ENCODE measurements around the gene KCNQ1OT1. TPM values are rescaled to one million over a fixed set of nuclear protein-coding genes. Genes with fewer than 3 reads are reported as not detected.
A peak's percentile ranks its signal among the peaks of the same experiment; 100 is the strongest.

The KCNQ1OT1 gene
- total and polyA plus RNA-seq, 8 donors = under 0.01 to 15.1 (median 2.3) TPM

GRCh38 chr11:2662430-2663299 lies 37.1 kb downstream of the KCNQ1OT1 start:
- H3K9me3 ChIP-seq = peaks cover 0 to 39% (median 17%) of the 10 kb centered on the region in 4 donors
- H3K27me3 ChIP-seq = no peaks in the 10 kb centered on the region
- 90 to 97% (median 95%) methylated on average over 18 to 19 of the region's 19 CpGs for WGBS, 5 donors
- DNase-seq = peak in 1 of 2 donors; percentile 23
- no peak overlapping the region for H3K4me3 ChIP-seq
- TF ChIP-seq POLR2AphosphoS5 (IDR thresholded peaks at IDR 0.05) = no peak
- H3K4me1 ChIP-seq = peaks cover 0 to 19% (median 0%) of the 10 kb centered on the region in 4 donors
- peaks cover 0 to 55% (median 41%) of the 10 kb centered on the region in 4 donors for H3K36me3 ChIP-seq
- no peak overlapping the region for H3K27ac ChIP-seq
- intact Hi-C loops (cut with DNase I; ENCODE audit: low total_unique reads) = no loop called here

GRCh38 chr11:2662024-2662312 lies 37.8 kb downstream of the KCNQ1OT1 start:
- peaks cover 0 to 50% (median 39%) of the 10 kb centered on the region in 4 donors for H3K36me3 ChIP-seq

GRCh38 chr11:2661173-2662023 lies 38.4 kb downstream of the KCNQ1OT1 start:
- H3K4me3 ChIP-seq = no peak overlapping the region
- H3K9me3 ChIP-seq = peaks cover 0 to 45% (median 17%) of the 10 kb centered on the region in 4 donors
- intact Hi-C loops (cut with DNase I; ENCODE audit: low total_unique reads) = no loop called here
- TF ChIP-seq EP300 (IDR thresholded peaks at IDR 0.05) (no peak), CTCF (IDR thresholded peaks at IDR 0.05) (no peak), POLR2A (IDR thresholded peaks at IDR 0.05) (no peak), POLR2AphosphoS5 (IDR thresholded peaks at IDR 0.05) (no peak)
- peaks cover 0 to 8% (median under 1%) of the 10 kb centered on the region in 4 donors for H3K4me1 ChIP-seq
- H3K27me3 ChIP-seq = no peaks in the 10 kb centered on the region
- WGBS, 5 donors = 95 to 100% (median 98%) methylated on average over 2 to 4 of the region's 4 CpGs
- no peak overlapping the region for H3K27ac ChIP-seq
- peak in 1 of 2 donors; percentile 16 for DNase-seq
- peaks cover 0 to 48% (median 35%) of the 10 kb centered on the region in 4 donors for H3K36me3 ChIP-seq

More at GRCh38 chr11:2662024-2662312, 37.8 kb downstream of the KCNQ1OT1 start:
- peaks cover 0 to 40% (median 17%) of the 10 kb centered on the region in 4 donors for H3K9me3 ChIP-seq
- H3K27ac ChIP-seq = no peak overlapping the region
- H3K27me3 ChIP-seq = no peaks in the 10 kb centered on the region
- WGBS, 5 donors = 95 to 97% (median 96%) methylated on average over 4 to 5 of the region's 5 CpGs
- TF ChIP-seq POLR2A (IDR thresholded peaks at IDR 0.05) = no peak
- TF ChIP-seq POLR2AphosphoS5 (IDR thresholded peaks at IDR 0.05) = no peak
- no peak for TF ChIP-seq CTCF (IDR thresholded peaks at IDR 0.05)
- no peak for TF ChIP-seq EP300 (IDR thresholded peaks at IDR 0.05)
- H3K4me1 ChIP-seq = peaks cover 0 to 14% (median 0%) of the 10 kb centered on the region in 4 donors
- DNase-seq = peak in 1 of 2 donors; percentile 19
- H3K4me3 ChIP-seq = no peak overlapping the region
- intact Hi-C loops (cut with DNase I; ENCODE audit: low total_unique reads) = no loop called here

- Histone ChIP-seq H3K27ac (no peak overlapping the region), H3K9me3 (peaks cover 0 to 54% (median 17%) of the 10 kb centered on the region in 4 donors), H3K27me3 (no peaks in the 10 kb centered on the region), H3K36me3 (peaks cover 0 to 43% (median 31%) of the 10 kb centered on the region in 4 donors), H3K4me3 (no peak overlapping the region), H3K4me1 (peaks cover 0 to 5% (median 0%) of the 10 kb centered on the region in 4 donors)
- intact Hi-C loops (cut with DNase I; ENCODE audit: low total_unique reads) = no loop called here
- DNase-seq = no peak
- WGBS, 5 donors = 90 to 99% (median 98%) methylated on average over 2 of the region's 2 CpGs
- TF ChIP-seq CTCF (IDR thresholded peaks at IDR 0.05) (no peak), POLR2AphosphoS5 (IDR thresholded peaks at IDR 0.05) (no peak), EP300 (IDR thresholded peaks at IDR 0.05) (no peak), POLR2A (IDR thresholded peaks at IDR 0.05) (no peak)
These were observed 39.3 kb downstream of the KCNQ1OT1 start for GRCh38 chr11:2660357-2660939.
